Skeletal muscle satellite cell (primary cell): ENCODE data around the gene FAM193A.

ENCODE experiments used
- H3K27me3 ChIP-seq: 2 replicates; pipeline ENCODE4 v1.7.0; 2013; ENCODE audit warnings: low read length; ENCODE audit not compliant: control insufficient read depth, insufficient read depth
- H3K36me3 ChIP-seq: 2 replicates; pipeline ENCODE4 v1.7.0; 2013; ENCODE audit warnings: mild to moderate bottlenecking, control low read depth, low read length; ENCODE audit not compliant: insufficient read depth
- H3K4me1 ChIP-seq: 2 replicates; pipeline ENCODE4 v1.7.0; 2013; ENCODE audit warnings: low read length; ENCODE audit not compliant: control insufficient read depth, insufficient read depth
- H3K4me2 ChIP-seq: 2 replicates; pipeline ENCODE4 v1.7.0; 2013; ENCODE audit warnings: mild to moderate bottlenecking, low read length
- H3K4me3 ChIP-seq: 2 replicates; pipeline ENCODE4 v1.7.0; 2013; ENCODE audit warnings: low read length
- H3K9ac ChIP-seq: 2 replicates; pipeline ENCODE4 v1.7.0; 2013; ENCODE audit warnings: mild to moderate bottlenecking, low read depth, low read length, moderate library complexity
- H3K9me3 ChIP-seq: replicated peaks from 2 replicates; pipeline ENCODE4 v1.7.0; 2013; ENCODE audit warnings: mild to moderate bottlenecking, control low read depth, low read length

Gene FAM193A

DNA sequence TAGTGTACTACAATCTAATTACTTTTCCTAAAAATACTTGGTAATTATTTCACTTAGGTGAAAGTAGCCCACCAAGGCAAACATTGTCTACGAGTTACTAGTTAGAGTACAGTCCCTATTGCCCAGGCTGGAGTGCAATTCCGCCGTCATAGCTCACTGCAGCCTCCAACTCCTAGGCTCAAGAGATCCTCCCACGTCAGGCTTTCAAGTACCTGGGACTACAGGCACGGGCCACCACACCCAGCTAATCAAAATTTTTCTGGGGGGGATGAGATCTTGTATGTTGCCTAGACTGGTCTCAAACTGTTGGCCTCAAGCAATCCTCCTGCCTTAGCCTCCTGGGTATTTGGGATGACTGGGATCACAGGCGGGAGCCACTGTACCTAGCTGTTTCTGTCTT is 21.9 kb downstream of the FAM193A start:
- Histone ChIP-seq H3K4me3 (no peak overlapping the region), H3K9ac (no peak overlapping the region), H3K27me3 (no peaks in the 10 kb centered on the region), H3K4me1 (no peaks in the 10 kb centered on the region), H3K4me2 (no peak overlapping the region), H3K36me3 (peaks cover 6% of the 10 kb centered on the region), H3K9me3 (no peaks in the 10 kb centered on the region)

DNA sequence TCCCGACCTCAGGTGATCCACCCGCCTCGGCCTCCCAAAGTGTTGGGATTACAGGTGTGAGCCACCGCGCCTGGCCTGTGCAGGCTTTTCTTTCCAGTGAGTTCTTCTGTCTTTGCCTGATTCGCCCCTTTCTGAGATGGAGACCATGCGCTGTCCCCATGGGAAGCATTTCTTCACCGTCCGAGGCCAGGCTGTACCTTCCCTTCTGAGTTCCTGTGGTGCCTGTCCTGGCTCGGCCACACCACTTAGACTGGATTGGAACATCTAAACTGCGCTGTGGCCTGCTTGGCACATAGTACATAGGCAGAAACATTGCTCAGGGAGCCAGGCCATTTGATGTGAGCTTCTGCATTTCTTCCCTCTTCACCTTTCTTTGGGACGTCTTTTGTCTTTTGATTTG is 23.7 kb downstream of the FAM193A start:
- Histone ChIP-seq H3K27me3 (no peaks in the 10 kb centered on the region), H3K9me3 (no peaks in the 10 kb centered on the region), H3K36me3 (peaks cover 6% of the 10 kb centered on the region), H3K9ac (no peak overlapping the region), H3K4me1 (no peaks in the 10 kb centered on the region), H3K4me3 (no peak overlapping the region), H3K4me2 (no peak overlapping the region)

DNA sequence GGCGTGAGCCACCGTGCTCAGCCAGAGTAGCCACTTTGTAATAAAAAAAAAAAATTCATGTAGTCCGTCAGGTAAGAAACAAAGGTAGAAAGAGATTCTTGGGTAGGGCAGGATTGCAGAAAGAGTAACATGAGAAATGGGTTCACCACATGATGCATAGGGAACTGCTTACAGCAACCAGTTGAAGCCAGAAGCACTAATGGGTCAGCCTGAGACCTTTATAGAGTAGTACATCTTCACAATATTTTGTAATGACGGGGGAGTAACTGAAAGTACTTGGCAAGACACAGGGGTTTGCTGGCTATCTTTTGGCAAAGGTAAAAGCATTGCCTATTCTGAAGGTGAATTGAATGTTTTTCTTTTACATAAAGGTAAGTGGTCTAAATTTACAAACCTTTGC is 29.1 kb downstream of the FAM193A start:
- no peaks in the 10 kb centered on the region for H3K4me1 ChIP-seq
- no peak overlapping the region for H3K9ac ChIP-seq
- peaks cover 10% of the 10 kb centered on the region for H3K36me3 ChIP-seq
- no peaks in the 10 kb centered on the region for H3K27me3 ChIP-seq
- no peak overlapping the region for H3K4me3 ChIP-seq
- H3K4me2 ChIP-seq = no peak overlapping the region
- H3K9me3 ChIP-seq = no peaks in the 10 kb centered on the region

DNA sequence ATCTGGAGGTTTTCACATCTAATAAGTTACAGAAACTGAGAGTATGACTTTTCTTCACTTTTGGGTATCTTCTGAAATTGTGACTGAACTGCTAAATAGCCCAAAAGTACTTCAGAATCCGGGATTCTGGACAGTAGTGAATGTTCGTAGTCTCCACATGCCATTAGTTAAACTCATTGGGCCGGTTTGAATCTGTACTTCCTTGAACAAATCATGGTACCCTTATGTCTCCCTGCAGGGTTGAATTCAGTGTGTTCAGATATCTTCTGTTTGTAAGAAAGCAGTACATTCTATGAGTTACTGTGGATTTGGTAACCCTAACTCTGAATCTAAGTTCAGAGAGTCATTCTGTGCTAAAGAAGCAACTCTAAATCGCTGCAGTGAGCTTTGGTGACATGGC is 33.6 kb downstream of the FAM193A start:
- no peak overlapping the region for H3K4me3 ChIP-seq
- H3K9me3 ChIP-seq = no peaks in the 10 kb centered on the region
- H3K4me1 ChIP-seq = no peaks in the 10 kb centered on the region
- H3K9ac ChIP-seq = no peak overlapping the region
- no peak overlapping the region for H3K4me2 ChIP-seq
- peaks cover 10% of the 10 kb centered on the region for H3K36me3 ChIP-seq
- no peaks in the 10 kb centered on the region for H3K27me3 ChIP-seq

DNA sequence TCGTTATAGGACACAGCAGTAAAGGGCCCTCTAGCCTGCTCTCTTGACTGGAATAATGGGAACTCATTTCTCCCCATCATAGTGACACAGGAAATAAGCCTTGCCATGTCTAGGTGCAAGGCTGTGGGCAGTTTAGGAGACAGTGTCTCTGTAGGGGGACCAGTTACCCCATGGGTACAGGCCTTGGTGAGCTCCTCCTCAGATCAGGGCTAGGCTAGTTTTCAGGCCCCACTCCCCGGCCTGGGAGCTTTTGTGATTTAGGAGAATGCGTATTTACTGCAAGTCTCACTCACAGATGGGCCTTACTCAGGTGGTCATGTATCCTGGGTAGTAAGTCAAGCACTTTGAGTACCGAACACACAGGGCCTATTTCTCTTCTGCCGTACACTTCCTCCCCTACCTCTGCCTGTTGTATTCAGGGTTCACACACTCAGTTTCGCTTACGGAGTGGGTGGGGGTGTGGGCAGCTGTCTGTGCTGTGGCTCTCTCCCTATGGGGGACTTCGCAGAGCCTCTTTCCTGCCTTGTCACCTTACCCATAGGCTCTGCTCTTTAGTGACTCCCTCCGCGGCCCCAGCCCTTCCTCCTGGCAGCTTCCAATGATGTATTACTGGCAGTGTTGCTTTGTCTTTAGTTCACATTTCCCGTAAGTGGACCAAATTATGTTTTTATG is 34.2 kb downstream of the FAM193A start:
- Histone ChIP-seq H3K9me3 (no peaks in the 10 kb centered on the region), H3K4me3 (no peak overlapping the region), H3K9ac (no peak overlapping the region), H3K36me3 (peaks cover 6% of the 10 kb centered on the region), H3K4me1 (no peaks in the 10 kb centered on the region), H3K4me2 (no peak overlapping the region), H3K27me3 (no peaks in the 10 kb centered on the region)

DNA sequence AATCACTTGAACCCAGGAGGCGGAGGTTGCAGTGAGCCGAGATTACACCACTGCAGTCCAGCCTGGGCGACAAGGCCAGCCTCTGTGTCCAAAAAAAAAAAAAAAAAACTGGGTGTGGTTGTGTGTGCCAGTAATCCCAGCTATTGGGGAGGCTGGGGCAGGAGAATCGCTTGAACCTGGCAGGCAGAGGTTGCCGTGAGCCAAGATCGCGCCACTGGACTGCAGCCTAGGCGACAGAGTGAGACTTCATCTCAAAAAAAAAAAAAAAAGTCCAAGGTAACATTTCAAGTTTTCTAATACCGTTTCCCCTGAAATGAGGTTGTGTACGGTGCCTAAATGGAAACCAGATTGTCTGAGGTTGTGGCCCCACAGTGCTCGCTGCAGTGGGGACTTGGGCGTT is 35.6 kb downstream of the FAM193A start:
- Histone ChIP-seq H3K27me3 (no peaks in the 10 kb centered on the region), H3K4me3 (no peak overlapping the region), H3K9ac (no peak overlapping the region), H3K36me3 (peaks cover 5% of the 10 kb centered on the region), H3K9me3 (no peaks in the 10 kb centered on the region), H3K4me2 (no peak overlapping the region), H3K4me1 (no peaks in the 10 kb centered on the region)

DNA sequence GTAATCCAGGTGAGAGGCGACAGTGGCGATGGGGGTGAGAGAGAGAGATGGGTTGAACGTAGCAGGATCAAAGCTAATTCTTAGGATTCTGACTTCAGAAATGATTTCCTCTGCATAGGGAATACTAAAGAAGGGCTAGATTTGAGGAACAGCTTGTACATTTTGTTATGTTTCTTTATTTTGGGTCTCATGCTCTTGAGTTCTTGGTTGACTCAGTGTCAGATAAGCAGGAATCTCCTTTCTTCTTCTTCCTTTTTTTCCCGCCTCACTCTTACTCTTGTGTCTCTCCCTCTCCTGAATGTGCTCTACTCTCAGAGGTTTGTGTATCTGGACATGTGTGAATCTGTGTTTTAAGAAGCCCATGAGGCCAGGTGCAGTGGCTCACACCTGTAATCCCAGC is 36.4 kb downstream of the FAM193A start:
- Histone ChIP-seq H3K4me2 (no peak overlapping the region), H3K9ac (no peak overlapping the region), H3K4me1 (no peaks in the 10 kb centered on the region), H3K4me3 (no peak overlapping the region), H3K9me3 (no peaks in the 10 kb centered on the region), H3K27me3 (no peaks in the 10 kb centered on the region), H3K36me3 (peaks cover 5% of the 10 kb centered on the region)

DNA sequence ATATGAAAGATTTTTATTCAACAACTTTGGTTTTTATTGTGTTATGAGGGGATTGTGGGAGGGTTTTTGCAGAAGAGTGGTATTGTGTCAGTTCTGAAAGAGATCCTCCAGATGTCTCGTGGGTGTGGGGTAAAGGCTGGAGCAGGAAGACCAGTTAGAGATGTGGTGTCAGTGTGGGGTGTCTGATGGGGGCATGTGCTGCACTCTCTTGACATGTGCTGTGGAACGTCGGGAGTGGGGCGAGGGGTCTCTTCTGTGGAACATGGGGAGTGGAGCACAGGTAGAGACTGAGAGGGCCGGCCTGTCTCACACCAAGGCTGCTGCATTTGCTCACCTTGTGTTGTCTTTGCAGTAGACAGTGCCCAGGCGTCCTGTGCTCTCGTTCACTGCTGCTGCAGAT is 37.6 kb downstream of the FAM193A start:
- Histone ChIP-seq H3K9me3 (no peaks in the 10 kb centered on the region), H3K4me1 (no peaks in the 10 kb centered on the region), H3K4me3 (no peak overlapping the region)

DNA sequence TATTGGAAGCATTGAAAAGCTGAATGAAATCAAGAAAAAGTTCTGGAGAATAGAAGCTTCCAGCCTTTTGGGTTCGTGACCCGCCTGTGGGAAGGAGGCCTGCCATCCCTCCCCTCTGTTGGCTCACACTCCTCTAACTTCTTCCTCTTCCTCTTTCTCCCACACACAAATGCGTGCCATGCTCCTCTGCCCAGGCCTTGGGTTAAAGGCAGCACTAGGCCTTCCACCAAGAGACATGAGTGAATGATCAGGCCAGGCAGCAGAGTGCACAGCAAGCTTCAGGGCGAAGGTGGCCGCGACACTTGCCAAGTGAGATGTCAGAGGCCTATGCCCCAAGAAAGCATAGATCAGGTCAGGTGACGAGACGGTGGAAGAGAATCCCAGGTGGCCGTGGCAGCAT is 38.4 kb downstream of the FAM193A start:
- Histone ChIP-seq H3K27me3 (no peaks in the 10 kb centered on the region), H3K4me1 (no peaks in the 10 kb centered on the region), H3K9me3 (no peaks in the 10 kb centered on the region), H3K9ac (no peak overlapping the region), H3K4me2 (no peak overlapping the region), H3K36me3 (peaks cover 7% of the 10 kb centered on the region), H3K4me3 (no peak overlapping the region)

More for the DNA sequence above, 37.6 kb downstream of the FAM193A start:
- Histone ChIP-seq H3K4me2 (no peak overlapping the region), H3K9ac (no peak overlapping the region), H3K27me3 (no peaks in the 10 kb centered on the region), H3K36me3 (peaks cover 5% of the 10 kb centered on the region)

DNA sequence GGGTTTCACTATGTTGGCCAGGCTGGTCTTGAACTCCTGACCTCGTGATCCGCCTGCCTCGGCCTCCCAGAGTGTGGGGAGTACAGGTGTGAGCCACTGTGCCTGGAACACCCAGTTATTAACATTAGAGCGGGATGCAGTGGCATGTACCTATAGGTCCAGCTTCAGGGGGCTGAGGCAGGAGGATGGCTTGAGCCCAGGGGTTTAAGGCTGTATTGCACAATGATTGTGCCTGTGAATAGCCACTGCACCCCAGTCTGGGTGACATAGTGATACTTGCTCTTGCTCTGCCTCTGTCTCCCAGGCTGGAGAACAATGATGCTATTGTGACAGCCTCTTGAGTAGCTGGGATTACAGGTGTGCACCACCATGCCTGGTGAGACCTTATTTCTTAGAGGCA is 39.8 kb downstream of the FAM193A start:
- no peaks in the 10 kb centered on the region for H3K9me3 ChIP-seq
- H3K27me3 ChIP-seq = no peaks in the 10 kb centered on the region
- no peak overlapping the region for H3K4me3 ChIP-seq
- no peak overlapping the region for H3K4me2 ChIP-seq
- no peaks in the 10 kb centered on the region for H3K4me1 ChIP-seq
- H3K9ac ChIP-seq = no peak overlapping the region
- H3K36me3 ChIP-seq = peaks cover 10% of the 10 kb centered on the region

DNA sequence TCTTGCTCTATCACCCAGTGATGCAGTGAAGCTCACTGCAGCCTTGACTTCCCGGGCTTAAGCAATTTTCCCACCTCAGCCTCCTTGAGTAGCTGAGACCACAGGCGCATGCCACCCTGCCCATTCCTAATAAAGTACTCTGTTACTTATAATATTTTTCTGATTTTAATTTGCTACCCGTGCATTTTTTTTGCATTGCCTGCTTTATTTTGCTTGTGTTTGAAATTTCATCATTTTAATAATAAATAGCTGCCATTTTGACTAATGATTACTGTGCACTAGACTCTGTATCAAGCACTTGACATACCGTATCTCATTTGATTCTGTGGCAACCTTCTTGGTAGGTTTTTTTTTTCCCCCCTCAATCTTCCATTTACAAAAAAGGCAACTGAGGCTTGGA is 41.7 kb downstream of the FAM193A start:
- H3K9ac ChIP-seq = no peak overlapping the region

DNA sequence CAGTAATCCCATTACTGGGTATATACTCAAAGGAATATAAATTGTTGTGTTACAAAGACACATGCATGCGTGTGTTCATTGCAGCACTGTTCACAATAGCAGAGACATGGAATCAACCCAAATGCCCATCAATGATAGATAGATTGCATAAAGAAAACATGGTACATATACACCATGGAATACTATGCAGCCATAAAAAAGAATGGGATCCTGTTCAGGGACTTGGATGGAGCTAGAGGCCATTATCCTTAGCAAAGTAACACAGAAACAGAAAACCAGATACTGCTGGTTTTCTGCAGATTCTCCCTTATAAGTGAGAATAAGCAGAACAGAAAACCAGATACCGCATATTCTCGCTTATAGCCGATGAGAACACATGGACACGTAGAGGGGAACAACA is 43.5 kb downstream of the FAM193A start:
- no peaks in the 10 kb centered on the region for H3K9me3 ChIP-seq
- H3K27me3 ChIP-seq = no peaks in the 10 kb centered on the region
- H3K9ac ChIP-seq = no peak overlapping the region
- H3K36me3 ChIP-seq = peaks cover 8% of the 10 kb centered on the region
- H3K4me1 ChIP-seq = peaks cover 9% of the 10 kb centered on the region
- no peak overlapping the region for H3K4me3 ChIP-seq
- no peak overlapping the region for H3K4me2 ChIP-seq

More for the DNA sequence above, 41.7 kb downstream of the FAM193A start:
- peaks cover 10% of the 10 kb centered on the region for H3K36me3 ChIP-seq
- no peaks in the 10 kb centered on the region for H3K9me3 ChIP-seq
- H3K4me1 ChIP-seq = peaks cover 3% of the 10 kb centered on the region
- H3K4me3 ChIP-seq = no peak overlapping the region
- H3K27me3 ChIP-seq = no peaks in the 10 kb centered on the region
- no peak overlapping the region for H3K4me2 ChIP-seq
